Smooth muscle cell of the brain vasculature (primary cell): Measurements from ENCODE around the gene EBI3.
"Not testable (repeated sequence)": the region's sequence is repeated elsewhere in the genome, so short reads cannot be mapped to it uniquely, and the experiment has no call there.

Experiments
- DNase-seq: peaks from one replicate; pipeline ENCODE4 v3.0.0-alpha.2; 2012; ENCODE audit warnings: low read depth, low spot score

EBI3 gene

GRCh38 chr19:4229179-4229931, at the start of gene EBI3:
Gene EBI3 (plus strand): TSS chr19:4229523. CDS start chr19:4229551, 28 bp downstream.
- peak; percentile 41 for DNase-seq

GRCh38 chr19:4181053-4181508, 48.2 kb upstream of the EBI3 start:
- no peak for DNase-seq

GRCh38 chr19:4182084-4182810, 47.1 kb upstream of the EBI3 start, which contains the start of the genes ANKRD24 and SIRT6:
Gene ANKRD24 (plus strand): TSS chr19:4182689. CDS start chr19:4186426, 3,737 bp downstream.
Gene SIRT6 (minus strand): TSS chr19:4182563. CDS start chr19:4182539, 24 bp downstream.
- peak; percentile 89 for DNase-seq

GRCh38 chr19:4183967-4184717, 45.2 kb upstream of the EBI3 start:
- DNase-seq, result no peak

GRCh38 chr19:4184718-4185352, 44.5 kb upstream of the EBI3 start:
- DNase-seq, result no peak

- no peak for DNase-seq
These were observed 43.8 kb upstream of the EBI3 start for GRCh38 chr19:4185413-4186086.

- DNase-seq, result no peak
These were observed 43.0 kb upstream of the EBI3 start for GRCh38 chr19:4186087-4186993.

- no peak for DNase-seq
These were observed 41.8 kb upstream of the EBI3 start for GRCh38 chr19:4187313-4188122.

GRCh38 chr19:4189641-4190040, 39.7 kb upstream of the EBI3 start:
- no peak for DNase-seq

- not testable (repeated sequence) for DNase-seq
These were observed 36.8 kb upstream of the EBI3 start for GRCh38 chr19:4192537-4192936.

GRCh38 chr19:4194353-4194752, 35.0 kb upstream of the EBI3 start:
- DNase-seq, result no peak

GRCh38 chr19:4196009-4196408, 33.3 kb upstream of the EBI3 start:
- DNase-seq, result no peak

- DNase-seq, result no peak
These were observed 32.7 kb upstream of the EBI3 start for GRCh38 chr19:4196587-4197148.

GRCh38 chr19:4197228-4197624, 32.1 kb upstream of the EBI3 start:
- no peak for DNase-seq

GRCh38 chr19:4197625-4198466, 31.5 kb upstream of the EBI3 start:
- no peak for DNase-seq

- no peak for DNase-seq
These were observed 30.7 kb upstream of the EBI3 start for GRCh38 chr19:4198467-4199126.

GRCh38 chr19:4199699-4200293, 29.5 kb upstream of the EBI3 start:
- no peak for DNase-seq
